Amniotic stem cell (primary cell): ENCODE data around the gene SELENON.
"Not testable (repeated sequence)": the region's sequence is repeated elsewhere in the genome, so short reads cannot be mapped to it uniquely, and the experiment has no call there.

ENCODE experiments used
- DNase-seq: peaks from one replicate; lab custom pipeline; 2025; lab: John Stamatoyannopoulos, UW

Gene SELENON

GRCh38 chr1:25831569-25832196 lies 31.7 kb downstream of the SELENON start:
- no peak for DNase-seq

DNA sequence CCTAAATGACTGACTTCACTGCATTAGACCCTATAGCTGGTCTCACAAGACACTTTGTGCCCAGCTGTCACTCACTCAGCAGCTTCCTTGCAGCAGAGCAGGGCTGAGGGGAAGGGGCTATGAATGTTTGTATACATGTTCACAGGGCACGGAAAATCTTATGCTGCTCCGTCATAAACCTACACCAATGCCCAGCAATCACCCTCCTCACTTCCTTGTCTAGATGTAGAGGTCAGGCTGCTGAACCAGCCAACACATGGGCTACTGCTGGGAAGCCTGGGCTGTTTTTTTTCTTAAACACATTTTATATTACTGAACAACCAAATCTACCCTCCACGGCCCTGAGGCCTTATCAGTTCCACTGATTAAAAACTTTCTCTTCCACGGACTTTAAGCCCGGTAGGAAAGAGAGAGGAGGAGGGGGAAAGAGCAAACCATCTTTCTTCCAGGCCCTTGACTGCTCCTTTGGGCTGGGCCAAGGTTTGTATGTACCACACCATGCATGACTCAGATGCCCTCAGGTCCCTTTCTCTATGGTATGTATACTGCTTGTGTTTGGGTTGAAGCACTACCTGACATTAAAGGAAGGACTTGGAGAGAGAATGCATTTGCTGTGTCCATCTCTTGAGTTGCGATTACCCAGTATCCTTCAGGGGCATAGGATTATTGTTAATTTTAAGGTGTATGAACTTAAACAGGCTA lies 32.5 kb downstream of the SELENON start:
- no peak for DNase-seq

DNA sequence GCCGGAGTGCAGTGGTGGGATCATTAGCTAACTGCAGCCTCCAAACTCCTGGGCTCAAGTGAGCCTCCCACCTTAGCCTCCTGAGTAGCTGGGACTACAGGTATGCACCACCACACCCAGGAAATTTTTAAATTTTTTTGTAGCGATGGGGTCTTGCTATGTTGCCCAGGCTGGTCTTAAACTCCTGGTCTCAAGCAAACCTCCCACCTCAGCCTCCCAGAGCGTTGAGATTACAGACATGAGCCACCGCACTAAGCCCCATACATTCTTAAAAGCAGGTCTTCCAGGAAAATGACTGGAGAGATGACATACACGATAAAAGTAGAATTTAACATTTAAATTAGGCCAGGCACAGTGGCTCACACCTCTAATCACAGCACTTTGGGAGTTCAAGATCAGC lies 33.2 kb downstream of the SELENON start:
- no peak for DNase-seq

DNA sequence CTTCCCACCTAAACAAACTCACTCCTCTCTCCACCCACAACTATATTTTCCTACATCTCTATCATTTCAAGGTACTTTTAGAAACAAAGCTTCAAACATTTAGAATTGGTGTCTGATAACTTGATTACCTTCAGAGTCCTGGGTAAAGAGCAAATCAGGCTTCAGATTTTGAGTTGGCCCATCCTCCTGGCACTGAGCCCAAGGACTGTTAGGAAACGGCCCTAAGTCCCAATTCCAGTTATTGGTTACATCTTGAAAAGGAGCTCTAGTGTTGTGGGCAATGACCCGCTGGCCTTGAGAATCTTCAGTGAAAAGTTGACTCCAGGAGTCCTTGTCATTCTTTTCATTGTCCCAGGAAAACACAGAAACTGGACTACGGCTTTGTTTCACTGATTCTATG lies 34.9 kb downstream of the SELENON start:
- DNase-seq = no peak

DNA sequence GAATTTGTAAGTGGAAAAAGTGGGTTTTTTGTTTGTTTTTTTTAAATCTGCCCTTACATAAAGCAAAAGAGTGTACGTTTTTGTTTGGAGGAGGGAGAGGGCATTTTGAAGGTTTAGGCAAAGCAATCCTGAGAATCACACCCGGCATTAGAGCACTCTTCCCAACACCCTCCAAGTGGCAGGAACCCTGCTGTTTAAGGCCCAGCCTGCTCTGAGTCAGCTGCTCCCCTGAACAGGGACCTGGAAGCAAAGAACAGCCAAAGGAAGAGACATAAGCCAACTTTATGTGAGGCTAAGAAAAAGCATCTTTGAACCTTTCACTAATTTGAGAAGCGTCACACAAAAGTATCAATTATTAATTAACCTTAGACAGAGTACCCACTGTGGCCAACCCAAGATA lies 36.7 kb downstream of the SELENON start:
- DNase-seq = no peak

GRCh38 chr1:25837262-25837875 lies 37.4 kb downstream of the SELENON start:
- DNase-seq = no peak

- DNase-seq = not testable (repeated sequence)
Measured at GRCh38 chr1:25839808-25840207, 39.8 kb downstream of the SELENON start.

DNA sequence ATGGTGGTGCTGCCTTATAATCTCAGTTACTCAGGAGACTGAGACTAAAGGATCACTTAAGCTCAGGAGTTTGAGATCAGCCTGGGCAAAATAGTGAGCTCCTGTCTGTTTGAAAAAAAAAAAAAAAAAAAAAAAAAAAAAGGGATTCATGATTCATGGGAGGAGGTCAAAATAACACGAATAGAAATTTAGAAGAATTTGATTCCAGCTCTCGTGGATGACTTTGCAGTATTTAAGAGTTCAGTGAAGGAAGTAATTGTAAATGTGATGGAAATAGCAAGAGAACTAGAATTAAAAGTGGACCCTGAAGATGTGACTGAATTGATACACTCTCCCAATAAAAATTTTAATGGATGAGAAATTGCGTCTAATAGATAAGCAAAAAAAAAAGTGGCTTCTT lies 43.5 kb downstream of the SELENON start:
- no peak for DNase-seq

GRCh38 chr1:25844536-25845337 lies 44.7 kb downstream of the SELENON start:
- no peak for DNase-seq

DNA sequence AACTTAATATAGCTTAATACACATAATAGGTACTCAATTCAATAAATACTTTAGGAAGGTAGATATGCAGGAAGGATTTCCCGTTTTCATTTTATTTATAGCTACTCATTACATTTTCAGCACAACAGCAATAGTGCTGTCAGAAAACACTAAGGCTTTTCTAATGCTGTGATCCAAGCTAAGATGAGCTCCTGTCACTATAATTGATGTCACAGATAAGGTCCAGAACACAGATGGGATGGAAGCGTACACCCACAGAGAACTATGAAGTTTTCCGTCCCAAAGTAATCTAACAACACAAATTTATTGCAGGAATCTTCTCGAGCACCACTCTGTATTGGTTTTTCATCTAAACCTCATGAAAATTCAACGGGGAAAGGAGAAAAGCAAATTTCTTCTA lies 45.7 kb downstream of the SELENON start:
- no peak for DNase-seq

- DNase-seq = no peak
Measured at GRCh38 chr1:25847929-25848328, 47.9 kb downstream of the SELENON start.

DNA sequence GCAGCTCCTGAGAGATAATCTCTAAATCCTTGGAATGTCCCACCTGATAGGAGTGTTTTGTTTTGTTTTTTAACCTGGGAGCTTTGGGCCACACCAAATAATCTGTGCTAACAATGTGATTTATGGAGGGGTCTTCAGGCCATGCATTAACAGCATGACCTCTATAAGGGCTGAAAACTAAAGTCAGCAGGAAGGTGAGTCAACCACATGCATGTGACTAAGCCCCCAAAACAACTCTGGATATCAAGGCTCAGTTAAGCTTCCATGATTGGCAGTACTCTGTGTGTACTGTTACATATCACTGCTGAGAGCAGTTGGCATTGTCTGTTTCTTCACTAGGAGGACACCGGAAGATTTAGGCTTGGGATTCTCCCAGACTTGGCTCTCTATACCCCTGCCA lies 48.5 kb downstream of the SELENON start:
- no peak for DNase-seq

DNA sequence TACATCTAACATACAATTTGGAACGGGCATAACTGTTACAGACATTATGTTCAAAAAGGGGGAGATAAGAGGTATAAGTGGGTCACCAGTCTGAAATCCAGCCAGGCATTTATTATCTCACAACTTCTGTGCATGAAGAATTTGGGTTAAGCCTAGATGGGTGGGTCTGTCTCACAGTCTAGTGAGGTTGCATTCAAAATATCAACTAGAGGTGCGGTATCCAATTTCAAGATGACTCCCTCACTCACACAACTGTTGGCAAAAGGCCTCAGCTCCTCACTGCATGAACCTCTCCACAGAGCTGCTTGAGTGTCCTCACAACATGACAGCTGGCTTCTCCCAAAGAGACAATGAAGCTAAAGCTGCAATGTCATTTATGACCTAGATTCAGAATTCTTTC lies 54.6 kb downstream of the SELENON start:
- no peak for DNase-seq

DNA sequence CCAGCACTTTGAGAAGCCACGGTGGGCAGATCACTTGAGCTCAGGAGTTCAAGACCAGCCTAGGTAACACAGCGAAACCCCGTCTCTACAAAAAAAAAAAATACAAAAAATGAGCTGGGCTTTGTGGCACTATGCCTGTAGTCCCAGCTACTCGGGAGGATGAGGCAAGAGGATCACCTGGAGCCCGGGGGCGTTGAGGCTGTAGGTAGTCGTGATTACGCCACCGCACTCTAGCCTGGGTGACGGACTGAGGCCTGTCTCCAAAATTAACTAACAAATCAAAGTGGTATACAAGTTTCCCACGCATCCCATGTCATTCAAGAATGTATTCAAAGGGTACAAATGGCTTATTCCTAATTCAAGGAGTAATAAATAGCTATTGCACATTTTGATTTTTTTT lies 56.9 kb downstream of the SELENON start:
- no peak for DNase-seq

DNA sequence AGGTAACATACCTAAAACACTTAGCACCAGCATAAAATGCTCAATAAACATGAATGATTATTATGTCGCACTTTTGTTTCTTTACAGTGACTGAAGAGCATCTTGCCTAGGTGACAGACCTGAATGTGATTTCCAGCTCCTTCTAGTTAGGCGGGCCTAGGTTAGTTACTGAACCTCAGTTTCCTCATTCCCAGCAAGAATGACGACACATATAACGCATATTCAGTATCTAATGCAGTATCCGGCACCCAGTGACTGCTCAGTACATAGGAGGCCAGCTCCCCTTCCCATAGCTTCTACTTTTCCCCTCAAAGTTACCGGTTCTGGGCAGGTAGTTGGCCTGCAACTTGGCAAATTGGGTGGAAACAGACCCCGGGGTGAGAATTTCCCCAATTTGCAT lies 58.5 kb downstream of the SELENON start:
- no peak for DNase-seq

GRCh38 chr1:25858906-25859789 lies 59.2 kb downstream of the SELENON start, which contains the start of gene AUNIP:
TSS of gene AUNIP (minus strand) at chr1:25859457. CDS start at chr1:25859357, 100 bp downstream.
- DNase-seq = peak; percentile 67

DNA sequence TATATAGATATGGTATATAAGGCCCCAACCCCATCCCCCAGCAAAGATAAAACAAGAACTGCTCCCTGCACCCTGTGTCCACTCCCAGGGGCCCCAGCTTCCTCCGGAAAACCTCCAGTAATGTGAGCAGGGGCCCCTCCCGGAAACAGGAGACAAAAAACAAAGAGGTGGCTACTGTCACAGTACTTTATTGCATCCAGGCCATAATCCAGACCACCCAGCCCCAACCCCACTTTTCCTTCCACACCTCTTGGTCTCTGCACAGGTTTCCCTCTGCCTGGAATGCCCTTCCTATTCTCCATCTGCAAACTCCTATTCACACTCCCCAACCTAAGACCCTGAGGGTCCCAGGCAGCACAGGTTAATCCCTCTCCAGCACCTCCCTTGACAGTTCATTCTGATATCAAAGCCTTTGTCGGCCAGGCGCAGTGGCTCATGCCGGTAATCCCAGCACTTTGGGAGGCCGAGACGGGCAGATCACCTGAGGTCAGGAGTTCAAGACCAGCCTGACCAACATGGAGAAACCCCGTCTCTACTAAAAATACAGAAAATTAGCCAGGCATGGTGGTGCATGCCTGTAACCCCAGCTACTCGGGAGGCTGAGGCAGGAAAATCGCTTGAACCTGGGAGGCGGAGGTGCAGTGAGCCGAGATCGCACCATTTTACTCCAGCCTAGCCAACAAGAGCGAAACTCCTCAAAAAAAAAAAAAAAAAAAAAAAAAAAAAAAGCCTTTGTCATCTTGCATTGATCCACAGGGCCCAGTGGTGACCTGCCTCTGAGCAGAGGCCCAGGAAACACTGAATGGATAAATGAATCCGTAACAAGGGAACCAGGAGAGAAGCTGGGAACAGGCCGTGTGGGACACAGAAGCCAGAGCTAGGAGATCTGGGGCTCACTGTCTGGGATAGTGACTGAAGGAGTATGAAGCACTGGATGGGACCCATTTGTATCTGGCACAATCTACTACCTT lies 61.6 kb downstream of the SELENON start:
- DNase-seq = no peak

- DNase-seq = no peak
Measured at GRCh38 chr1:25862785-25863485, 62.9 kb downstream of the SELENON start.

DNA sequence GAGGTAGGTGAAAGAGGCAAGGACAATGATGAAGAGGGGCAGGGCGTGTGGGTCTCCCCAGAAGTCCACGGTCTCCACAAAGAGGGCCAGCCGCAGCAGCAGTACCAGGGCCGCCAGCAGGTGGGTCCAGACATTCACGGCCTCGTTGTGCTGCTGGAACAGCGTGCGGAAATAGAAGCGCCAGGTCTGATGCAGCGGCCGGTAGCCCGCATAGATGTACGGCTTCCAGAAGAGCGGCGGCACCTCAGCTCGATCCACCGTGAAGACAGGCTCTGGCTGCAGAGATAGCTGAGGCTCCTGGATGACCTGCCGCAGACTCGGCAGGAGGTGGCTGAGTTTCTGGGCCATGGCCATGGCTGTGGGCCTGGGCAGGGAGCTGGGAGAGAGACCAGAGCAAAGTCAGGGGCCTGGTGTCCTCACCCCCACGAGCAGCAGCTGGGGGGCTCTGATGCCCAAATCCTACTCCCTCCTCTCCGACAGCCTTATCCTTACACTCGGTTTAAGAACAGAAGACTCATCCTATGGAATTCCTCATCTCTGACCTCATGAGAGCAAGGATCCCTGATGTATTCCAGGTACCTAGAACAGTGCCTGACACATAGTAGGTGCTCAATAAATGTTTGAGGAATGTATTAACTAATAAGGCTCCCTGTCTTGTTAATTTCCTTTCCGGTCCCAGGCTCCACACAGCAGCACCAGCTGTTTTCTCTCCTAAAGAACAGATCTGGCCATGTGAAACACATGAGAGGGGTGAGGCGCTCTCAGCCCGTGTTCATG lies 63.7 kb downstream of the SELENON start:
- no peak for DNase-seq
